Retinal pigment epithelial cell (primary cell): ENCODE measurements around the gene LILRA1.
"Not testable (repeated sequence)": the region's sequence is repeated elsewhere in the genome, so short reads cannot be mapped to it uniquely, and the experiment has no call there.

ENCODE experiments used
- DNase-seq: peaks from one replicate; pipeline ENCODE4 v3.0.0-alpha.2; 2010; ENCODE audit warnings: low read depth
- H3K4me3 ChIP-seq: 2 replicates; pipeline ENCODE4 v1.5.1; 2011; ENCODE audit warnings: mild to moderate bottlenecking, low read length, control low read depth, moderate library complexity
- CTCF ChIP-seq: conservative IDR thresholded peaks from 2 replicates; pipeline ENCODE4 v1.5.1; 2011; ENCODE audit warnings: low read depth, low read length, control low read depth, inconsistent platforms

Gene LILRA1

GRCh38 chr19:54572696-54573311, 20.6 kb upstream of the LILRA1 start:
- no peak overlapping the region for H3K4me3 ChIP-seq
- no peak for DNase-seq
- no peak for TF ChIP-seq CTCF

DNA sequence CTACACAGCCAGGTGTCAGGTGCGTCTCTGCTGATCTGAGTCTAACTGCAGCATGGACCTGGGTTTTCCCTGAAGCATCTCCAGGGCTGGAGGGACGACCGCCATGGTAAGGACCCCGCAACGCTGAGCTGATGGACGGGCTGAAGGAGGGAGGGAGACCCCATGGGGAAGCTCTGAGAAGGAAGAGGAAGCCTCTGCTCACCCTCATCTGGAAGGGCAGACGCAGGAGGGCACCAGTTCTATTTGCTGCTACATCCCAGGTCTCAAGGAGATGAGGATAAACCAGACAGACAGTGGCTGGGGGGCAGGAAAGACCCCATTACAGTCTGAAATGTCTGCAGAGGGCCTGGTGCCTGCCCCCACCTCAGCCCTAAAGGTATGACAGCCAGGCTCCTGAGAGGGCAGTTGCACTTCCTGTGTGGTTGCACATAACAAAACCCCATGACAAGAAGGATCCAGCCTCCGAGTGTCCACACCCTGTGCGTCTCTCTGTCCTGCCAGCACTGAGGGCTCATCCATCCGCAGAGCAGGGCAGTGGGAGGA, 20.0 kb upstream of the LILRA1 start, which contains the start of gene LILRA2:
TSS of gene LILRA2 (plus strand) at position 461 of the 543 bp plus-strand sequence. CDS start 89 bp downstream, outside the sequence.
- DNase-seq, result no peak
- no peak for TF ChIP-seq CTCF
- no peak within 1 kb of the TSS for H3K4me3 ChIP-seq

GRCh38 chr19:54574051-54574450, 19.4 kb upstream of the LILRA1 start:
- DNase-seq, result no peak
- no peak overlapping the region for H3K4me3 ChIP-seq
- no peak for TF ChIP-seq CTCF

DNA sequence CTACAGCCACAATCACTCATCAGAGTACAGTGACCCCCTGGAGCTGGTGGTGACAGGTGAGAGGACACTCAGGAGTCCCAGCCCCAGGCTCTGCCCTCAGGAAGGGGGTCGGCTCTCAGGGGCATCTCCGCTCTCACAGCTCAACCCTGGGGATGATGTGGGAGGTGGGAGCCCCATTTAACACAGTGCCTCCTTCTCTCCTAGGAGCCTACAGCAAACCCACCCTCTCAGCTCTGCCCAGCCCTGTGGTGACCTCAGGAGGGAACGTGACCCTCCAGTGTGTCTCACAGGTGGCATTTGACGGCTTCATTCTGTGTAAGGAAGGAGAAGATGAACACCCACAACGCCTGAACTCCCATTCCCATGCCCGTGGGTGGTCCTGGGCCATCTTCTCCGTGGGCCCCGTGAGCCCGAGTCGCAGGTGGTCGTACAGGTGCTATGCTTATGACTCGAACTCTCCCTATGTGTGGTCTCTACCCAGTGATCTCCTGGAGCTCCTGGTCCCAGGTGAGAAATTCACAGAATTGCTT, 18.8 kb upstream of the LILRA1 start:
- H3K4me3 ChIP-seq, result no peak overlapping the region
- no peak for DNase-seq
- no peak for TF ChIP-seq CTCF

- not testable (repeated sequence) for DNase-seq, H3K4me3 ChIP-seq
Measured at GRCh38 chr19:54575205-54575604, 18.2 kb upstream of the LILRA1 start.

GRCh38 chr19:54576411-54576976, 16.9 kb upstream of the LILRA1 start:
- no peak for TF ChIP-seq CTCF
- no peak for DNase-seq
- H3K4me3 ChIP-seq, result no peak overlapping the region

DNA sequence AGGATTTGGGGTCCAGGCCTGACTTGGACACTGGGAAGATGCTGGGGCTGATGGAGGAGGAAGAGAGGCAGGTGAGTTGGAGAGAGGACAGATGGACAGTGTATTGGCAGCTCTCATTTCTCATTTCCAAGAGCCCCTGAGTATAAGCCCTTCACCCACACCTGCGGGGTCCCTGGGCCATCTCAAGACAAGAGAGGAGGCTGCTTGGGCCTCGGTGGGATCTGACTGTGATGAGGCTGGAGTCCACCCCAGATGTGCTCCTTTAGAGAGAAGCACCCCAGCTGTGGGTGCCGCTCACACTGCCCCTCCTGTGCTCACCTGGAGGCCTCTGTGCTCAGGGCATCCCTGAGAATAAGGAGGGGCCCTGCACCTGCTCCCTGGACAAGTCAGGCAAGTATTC, 16.1 kb upstream of the LILRA1 start:
- TF ChIP-seq CTCF, result no peak
- no peak for DNase-seq
- H3K4me3 ChIP-seq, result no peak overlapping the region

- DNase-seq, H3K4me3 ChIP-seq: not testable (repeated sequence)
Measured at GRCh38 chr19:54578268-54578667, 15.2 kb upstream of the LILRA1 start.
